GM12873 (cell line): Measurements from ENCODE around the gene POLR3G.

Source experiments
- CTCF ChIP-seq: IDR thresholded peaks from 2 replicates; pipeline ENCODE4 v1.5.1; 2012; ENCODE audit warnings: low read depth, mild to moderate bottlenecking, moderate library complexity, low read length, control low read depth; ENCODE audit not compliant: insufficient read depth; ENCODE audit errors: missing control alignments

POLR3G gene

GRCh38 chr5:90546216-90546837, 71.7 kb downstream of the POLR3G start:
- TF ChIP-seq CTCF: no peak

GRCh38 chr5:90547072-90547536, 72.4 kb downstream of the POLR3G start:
- TF ChIP-seq CTCF: no peak

GRCh38 chr5:90548069-90548593, 73.5 kb downstream of the POLR3G start:
- TF ChIP-seq CTCF: no peak

- no peak for TF ChIP-seq CTCF
These were observed 74.6 kb downstream of the POLR3G start for GRCh38 chr5:90549223-90549622.

- no peak for TF ChIP-seq CTCF
These were observed 75.1 kb downstream of the POLR3G start for GRCh38 chr5:90549729-90550275.

GRCh38 chr5:90550963-90551362, 76.3 kb downstream of the POLR3G start:
- no peak for TF ChIP-seq CTCF

- no peak for TF ChIP-seq CTCF
These were observed 76.7 kb downstream of the POLR3G start for GRCh38 chr5:90551376-90551775.
